PFSK-1 (cell line): Measurements from ENCODE around the gene KRT6B.

ENCODE experiments used
- POLR2AphosphoS5 ChIP-seq: IDR thresholded peaks from 2 replicates; pipeline ENCODE4 v1.6.1; 2012; ENCODE audit warnings: low read depth, mild to moderate bottlenecking, control low read depth, low read length, moderate library complexity
- REST ChIP-seq, 2 experiments: IDR thresholded peaks; 2 replicates each; pipeline versions ENCODE4 v1.6.1 to v1.8.0; 2011 to 2012; ENCODE audit warnings: low read depth in 2 of 2, low read length in 2 of 2, control low read depth in 1 of 2, inconsistent platforms in 1 of 2, mild to moderate bottlenecking in 1 of 2, moderate library complexity in 1 of 2; ENCODE audit not compliant: insufficient read depth in 1 of 2

- TF ChIP-seq POLR2AphosphoS5: no peak
- no peak for TF ChIP-seq REST (IDR thresholded peaks at IDR 0.05; ENCODE audit: insufficient read depth in 1 of 2, low read depth in 2 of 2, low read length in 2 of 2)
Measured at GRCh38 chr12:52439420-52439819, 12.5 kb downstream of the KRT6B start.
